Peyer's patch (tissue), 4 donors: Measurements from ENCODE around the gene DOCK3.

Source experiments
- CTCF ChIP-seq, 6 experiments: fragments of 450-650 bp in 4 of 6; fragments of 200-600 bp in 2 of 6; sonication (generic) in 1 of 6; IDR thresholded peaks; one replicate each; pipeline ENCODE4 v1.5.1; 2017 to 2019; ENCODE audit warnings: antibody characterized with exemption in 6 of 6, mild to moderate bottlenecking in 3 of 6, moderate library complexity in 1 of 6
- POLR2A ChIP-seq, 2 donors: fragments of 450-650 bp; IDR thresholded peaks; one replicate each; pipeline ENCODE4 v1.5.1; 2017; ENCODE audit warnings: antibody characterized with exemption in 2 of 2, mild to moderate bottlenecking in 2 of 2, moderate library complexity in 2 of 2

GRCh38 chr3:51190199-51190598 is 515.5 kb downstream of the DOCK3 start:
- TF ChIP-seq CTCF (IDR thresholded peaks at IDR 0.05), result no peak
- TF ChIP-seq POLR2A (IDR thresholded peaks at IDR 0.05), result no peak
